ENCODE measurements around the gene IGF2BP2.
"Not testable (repeated sequence)": the region's sequence is repeated elsewhere in the genome, so short reads cannot be mapped to it uniquely, and the experiment has no call there.

The IGF2BP2 gene

DNA sequence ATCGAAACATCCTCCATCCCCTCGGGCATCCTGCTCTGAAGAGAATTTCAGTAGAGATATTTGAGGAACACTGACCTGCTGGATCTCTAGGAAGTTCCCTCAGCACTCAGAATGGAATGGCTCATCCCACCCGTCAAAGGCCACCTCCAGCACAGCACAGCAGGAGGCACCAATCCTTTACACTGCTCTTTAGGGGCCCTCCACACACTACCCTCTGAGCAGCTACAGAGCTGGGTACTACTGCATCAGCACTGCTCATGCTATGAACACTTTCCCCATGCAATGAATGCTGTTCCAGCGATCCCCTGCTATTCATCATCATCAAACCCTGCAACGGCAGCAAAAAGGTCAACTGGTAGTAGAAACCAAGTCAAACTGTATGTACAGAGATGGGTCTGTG is 40.5 kb downstream of the IGF2BP2 start:
- in situ Hi-C loops (cut with HindIII; ENCODE audit: low sequenced_read_pairs), result no loop called here
- DNase-seq (ENCODE audit: low read depth, low spot score), result no peak
- no peak for TF ChIP-seq CTCF (IDR thresholded peaks at IDR 0.05; ENCODE audit: low read depth, low read length)
- no peak overlapping the region for H3K4me3 ChIP-seq (ENCODE audit: low read depth, low read length)

DNA sequence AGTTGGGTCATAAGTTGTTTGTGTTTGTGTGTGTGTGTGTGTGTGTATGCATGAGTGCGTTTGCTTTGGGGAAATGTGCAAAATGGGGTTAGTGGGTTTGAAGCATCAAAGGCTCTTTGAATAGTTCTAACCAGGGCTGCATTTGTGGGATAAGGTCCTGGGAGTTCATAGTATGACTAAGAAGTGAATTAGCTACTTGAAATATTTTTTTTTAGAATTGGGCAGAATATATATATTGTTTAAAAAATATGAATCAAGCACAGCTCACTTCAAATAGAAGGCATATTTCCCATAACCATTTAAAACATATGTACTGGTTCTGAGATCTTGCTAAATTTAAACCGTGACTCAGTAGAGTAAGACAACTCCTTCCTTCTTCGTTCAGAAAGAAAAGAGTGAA is 43.1 kb downstream of the IGF2BP2 start:
- H3K4me3 ChIP-seq (ENCODE audit: low read depth, low read length), result no peak overlapping the region
- peak; percentile 86 for DNase-seq (ENCODE audit: low read depth, low spot score)
- no peak for TF ChIP-seq CTCF (IDR thresholded peaks at IDR 0.05; ENCODE audit: low read depth, low read length)
- in situ Hi-C loops (cut with HindIII; ENCODE audit: low sequenced_read_pairs), result no loop called here

DNA sequence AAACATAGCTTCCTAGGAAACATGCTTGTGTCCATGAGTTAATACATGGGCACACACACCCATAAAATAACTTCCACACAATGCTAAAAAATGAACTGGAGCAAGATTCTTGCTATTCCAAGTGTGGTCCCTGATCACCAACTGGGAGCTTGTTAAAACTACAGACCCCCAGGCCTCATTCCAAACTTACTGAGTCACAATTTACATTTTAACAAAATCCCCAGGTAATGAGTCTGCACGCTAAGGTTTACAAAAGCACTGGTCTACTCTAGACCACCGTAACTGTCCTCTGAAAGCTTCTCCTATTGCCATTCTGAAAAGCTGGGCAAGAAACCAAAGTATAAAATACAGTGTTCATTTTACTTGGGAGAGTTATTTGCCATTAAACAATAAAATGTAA is 45.4 kb downstream of the IGF2BP2 start:
- DNase-seq (ENCODE audit: low read depth, low spot score), result no peak
- H3K4me3 ChIP-seq (ENCODE audit: low read depth, low read length), result no peak overlapping the region
- in situ Hi-C loops (cut with HindIII; ENCODE audit: low sequenced_read_pairs), result no loop called here
- TF ChIP-seq CTCF (IDR thresholded peaks at IDR 0.05; ENCODE audit: low read depth, low read length), result no peak

GRCh38 chr3:185778821-185779220 is 46.0 kb downstream of the IGF2BP2 start:
- no peak for DNase-seq (ENCODE audit: low read depth, low spot score)
- no peak for TF ChIP-seq CTCF (IDR thresholded peaks at IDR 0.05; ENCODE audit: low read depth, low read length)
- H3K4me3 ChIP-seq (ENCODE audit: low read depth, low read length), result no peak overlapping the region
- in situ Hi-C loops (cut with HindIII; ENCODE audit: low sequenced_read_pairs), result no loop called here

DNA sequence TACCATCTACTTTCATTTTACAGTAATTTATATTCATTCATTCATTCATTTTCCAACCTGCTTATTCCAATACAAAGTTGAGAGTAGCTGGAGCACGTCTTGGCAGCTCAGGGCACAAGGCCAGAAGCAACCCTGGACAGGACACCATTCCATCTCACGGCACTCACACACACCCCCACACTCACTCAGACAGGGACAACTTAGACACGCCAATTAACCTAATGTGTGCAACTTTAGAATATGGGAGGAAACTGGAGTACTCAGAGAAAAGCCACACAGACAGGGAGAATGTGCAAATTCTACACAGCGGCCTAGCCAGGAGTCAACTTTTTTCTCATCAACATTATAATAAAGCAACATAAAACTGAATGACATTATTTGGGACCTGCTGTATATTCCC is 46.7 kb downstream of the IGF2BP2 start:
- H3K4me3 ChIP-seq (ENCODE audit: low read depth, low read length), result no peak overlapping the region
- in situ Hi-C loops (cut with HindIII; ENCODE audit: low sequenced_read_pairs), result no loop called here
- TF ChIP-seq CTCF (IDR thresholded peaks at IDR 0.05; ENCODE audit: low read depth, low read length), result no peak
- DNase-seq (ENCODE audit: low read depth, low spot score), result no peak

DNA sequence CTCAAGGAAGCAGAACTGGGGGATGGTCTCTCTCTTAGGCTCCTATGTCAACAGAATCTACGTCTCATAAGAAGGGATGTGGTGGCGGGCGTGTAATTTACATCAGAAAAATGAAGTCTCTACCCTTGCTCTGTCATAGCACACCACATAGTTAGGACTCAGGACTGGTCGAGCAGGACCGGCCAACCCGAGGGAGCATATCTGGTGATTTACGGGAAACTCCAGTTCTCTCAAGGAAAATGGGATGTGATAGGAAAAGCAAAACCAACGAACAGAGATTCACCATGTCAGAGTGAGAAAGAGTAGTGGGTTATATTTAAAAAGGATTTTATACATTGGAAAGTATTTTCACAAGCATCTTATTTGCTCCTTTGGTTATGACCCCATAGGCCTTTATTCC is 54.7 kb downstream of the IGF2BP2 start:
- TF ChIP-seq CTCF (IDR thresholded peaks at IDR 0.05; ENCODE audit: low read depth, low read length), result no peak
- DNase-seq (ENCODE audit: low read depth, low spot score), result no peak
- in situ Hi-C loops (cut with HindIII; ENCODE audit: low sequenced_read_pairs), result no loop called here
- H3K4me3 ChIP-seq (ENCODE audit: low read depth, low read length), result no peak overlapping the region

DNA sequence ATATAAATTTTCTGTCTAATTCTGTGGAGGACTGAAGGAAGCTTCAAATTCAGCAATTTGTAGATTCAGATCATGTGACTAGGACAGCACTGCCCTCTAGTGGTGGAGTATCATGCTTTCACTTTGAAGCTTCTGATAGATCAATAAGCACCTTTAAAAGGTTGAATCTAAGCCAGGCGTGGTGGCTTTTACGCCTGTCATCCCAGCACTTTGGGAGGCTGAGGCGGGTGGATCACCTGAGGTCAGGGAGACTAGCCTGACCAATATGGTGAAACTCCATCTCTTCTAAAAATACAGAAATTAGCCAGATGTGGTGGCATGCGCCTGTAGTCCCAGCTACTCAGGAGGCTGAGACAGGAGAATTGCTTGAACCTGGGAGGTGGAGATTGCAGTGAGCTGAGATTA is 56.3 kb downstream of the IGF2BP2 start:
- in situ Hi-C loops (cut with HindIII; ENCODE audit: low sequenced_read_pairs); H3K4me3 ChIP-seq (ENCODE audit: low read depth, low read length): not testable (repeated sequence)
- DNase-seq (ENCODE audit: low read depth, low spot score), result peak; percentile 63
- TF ChIP-seq CTCF (IDR thresholded peaks at IDR 0.05; ENCODE audit: low read depth, low read length), result peak; percentile 62

Measured in astrocyte of the spinal cord (primary cell).